Tongue (tissue), 2 donors: ENCODE data around the gene PLEKHH1. TPM values are rescaled to one million over a fixed set of nuclear protein-coding genes. Genes with fewer than 3 reads are reported as not detected.
A peak's percentile ranks its signal among the peaks of the same experiment; 100 is the strongest.
"Not testable (repeated sequence)": the region's sequence is repeated elsewhere in the genome, so short reads cannot be mapped to it uniquely, and the experiment has no call there.

Experiments used
- DNase-seq: peaks from one replicate; pipeline ENCODE4 v3.0.0-alpha.2; 2015
- total RNA-seq: library from RNA; depleted of rRNA; stranded (reverse); fragments of >200 nt; gene quantifications from one replicate; pipeline ENCODE4 v1.2.3, GENCODE V29; 2014

PLEKHH1 gene
- total RNA-seq, 1 donor from 2014 or later: 4.3 TPM

DNA sequence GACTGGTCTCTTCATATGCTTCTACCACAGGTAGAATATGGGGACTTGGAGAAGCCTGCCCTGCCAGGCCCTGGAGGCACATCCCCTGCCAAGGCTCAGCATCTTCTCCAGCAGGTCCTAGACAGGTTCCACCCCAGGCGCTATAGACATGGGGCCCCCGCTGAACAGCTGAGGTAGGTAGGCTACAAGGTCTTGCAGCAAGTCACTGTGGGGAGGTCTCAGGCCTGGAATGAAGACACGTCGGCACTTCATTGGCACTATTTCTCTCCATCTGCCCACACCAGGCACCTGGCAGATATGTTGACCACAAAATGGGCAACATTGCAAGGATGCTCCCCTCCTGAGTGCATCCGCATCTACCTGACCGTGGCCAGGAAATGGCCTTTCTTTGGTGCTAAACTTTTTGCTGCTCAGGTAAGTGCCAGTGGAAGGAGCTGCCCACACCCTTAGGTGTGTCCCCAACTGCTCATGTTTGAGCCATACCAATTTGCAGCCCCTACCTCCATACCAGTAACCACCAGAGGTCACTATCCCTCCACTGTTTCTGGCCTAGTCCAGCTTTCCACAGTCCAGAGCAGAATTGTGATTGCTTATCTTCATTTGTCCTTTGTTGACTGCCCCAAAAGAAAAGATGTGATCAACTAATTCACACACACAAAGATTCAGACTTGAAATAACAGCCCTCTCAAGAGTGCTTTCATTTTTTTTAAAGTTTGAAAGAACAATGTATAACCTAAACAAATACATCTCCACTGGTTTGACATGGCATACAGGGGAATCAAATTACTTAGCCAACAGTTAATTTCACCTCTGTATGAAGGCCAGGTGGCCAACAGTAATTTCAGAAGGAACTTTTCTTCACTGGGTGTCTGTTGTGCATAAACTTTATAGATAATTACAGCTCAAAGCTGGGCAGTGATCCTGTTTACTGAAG is 50.9 kb downstream of the PLEKHH1 start:
- peak; percentile 65 for DNase-seq

DNA sequence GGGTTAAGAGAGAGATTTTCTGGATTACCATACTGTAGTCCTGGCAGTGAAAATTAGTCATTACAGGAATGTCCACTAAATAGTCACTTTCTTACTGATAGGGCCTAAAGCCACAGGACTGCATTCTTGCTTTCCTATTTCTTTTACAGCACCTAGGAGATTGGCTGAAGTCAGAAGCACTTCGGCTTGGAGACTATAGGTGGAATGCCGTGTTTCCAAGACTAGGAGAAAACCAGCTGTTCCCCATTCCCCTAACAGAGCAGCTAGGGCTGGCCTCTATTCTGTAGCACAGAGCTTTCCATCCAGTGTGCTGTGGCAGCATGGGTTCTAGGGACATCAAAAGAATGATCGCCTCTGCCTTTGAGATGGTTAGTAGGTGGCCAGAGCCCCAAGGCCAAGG is 51.9 kb downstream of the PLEKHH1 start:
- DNase-seq: no peak

DNA sequence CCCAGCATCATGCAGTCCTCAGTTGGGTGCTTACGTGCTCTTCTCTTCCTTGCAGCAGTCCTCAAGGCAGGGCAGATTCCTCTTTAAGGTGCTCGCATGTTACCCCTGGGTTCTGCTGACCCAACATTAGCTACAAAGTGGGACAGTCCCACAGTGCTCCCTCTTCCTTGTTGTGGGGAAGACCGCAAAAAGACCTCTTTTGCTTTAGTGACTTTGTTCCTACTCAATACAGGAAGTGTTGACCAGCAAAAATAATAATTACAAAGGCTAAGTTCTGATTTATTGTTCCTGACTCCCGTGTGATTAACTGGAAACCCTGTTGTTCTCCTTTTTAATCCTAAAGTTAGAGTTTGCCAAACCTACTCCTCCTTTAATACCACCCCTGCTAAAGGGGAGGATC is 53.3 kb downstream of the PLEKHH1 start:
- DNase-seq: no peak

DNA sequence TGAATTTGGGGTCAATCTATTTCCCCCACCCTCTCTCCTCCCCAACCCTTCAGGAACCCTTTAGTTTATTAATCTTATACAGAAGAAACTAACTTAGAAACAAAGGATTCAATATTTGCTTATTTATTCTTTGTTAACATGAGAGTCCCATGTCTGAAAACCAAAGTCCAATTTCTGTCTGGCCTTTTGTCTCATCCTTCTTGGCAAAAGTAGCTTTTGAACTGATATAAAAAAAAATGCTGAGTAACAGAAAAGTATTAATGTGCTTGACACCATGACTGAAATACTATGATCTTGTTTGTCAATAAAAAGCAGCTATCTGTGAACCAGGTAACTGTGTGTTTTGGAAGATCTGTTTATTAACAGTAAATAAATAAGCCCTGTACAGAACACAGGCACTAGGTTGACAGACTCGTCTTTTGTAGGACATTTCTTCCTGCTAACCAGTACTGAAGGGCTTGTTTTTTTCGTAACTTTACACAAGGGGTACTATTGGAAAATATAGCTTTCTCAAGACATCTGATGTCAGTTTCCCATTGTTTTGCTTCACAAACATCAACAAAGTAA is 56.2 kb downstream of the PLEKHH1 start:
- DNase-seq: no peak

DNA sequence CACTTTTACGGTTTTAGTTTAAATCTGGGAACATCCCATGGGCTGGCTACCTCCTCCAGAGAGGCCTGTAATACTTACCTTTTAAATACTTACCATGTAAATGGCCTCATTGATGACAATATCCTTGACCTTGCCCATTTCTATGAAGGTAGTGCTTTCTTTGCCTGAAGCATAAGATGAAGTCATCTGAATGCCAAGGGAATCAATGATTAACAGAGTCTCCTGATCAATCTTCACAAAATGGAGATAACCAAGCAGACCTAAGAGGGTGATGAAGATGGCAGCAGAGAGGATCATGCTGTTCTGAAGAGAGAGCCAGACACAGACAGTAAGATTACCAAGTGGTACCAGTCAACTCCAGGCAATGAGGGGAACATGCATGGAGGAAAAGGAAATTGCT is 60.6 kb downstream of the PLEKHH1 start:
- not testable (repeated sequence) for DNase-seq

DNA sequence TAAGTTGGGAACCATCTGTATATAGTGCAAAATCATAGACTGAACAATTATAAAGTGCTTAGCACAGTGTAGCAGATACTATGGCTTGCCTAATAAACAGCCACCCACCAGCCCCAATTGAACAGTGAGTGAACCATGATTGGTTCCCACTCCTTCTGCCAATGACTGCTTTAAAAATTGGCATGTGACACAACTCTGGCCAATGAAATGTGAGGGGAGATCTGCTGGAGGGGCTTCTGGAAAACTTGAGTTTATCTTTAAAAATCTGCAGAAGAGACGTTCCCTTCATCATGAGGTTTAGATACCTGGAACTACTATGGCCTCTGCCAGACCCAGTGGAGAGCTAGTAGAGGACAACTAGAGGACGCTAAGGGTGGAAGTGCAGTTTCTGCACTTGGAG is 62.3 kb downstream of the PLEKHH1 start:
- no peak for DNase-seq

DNA sequence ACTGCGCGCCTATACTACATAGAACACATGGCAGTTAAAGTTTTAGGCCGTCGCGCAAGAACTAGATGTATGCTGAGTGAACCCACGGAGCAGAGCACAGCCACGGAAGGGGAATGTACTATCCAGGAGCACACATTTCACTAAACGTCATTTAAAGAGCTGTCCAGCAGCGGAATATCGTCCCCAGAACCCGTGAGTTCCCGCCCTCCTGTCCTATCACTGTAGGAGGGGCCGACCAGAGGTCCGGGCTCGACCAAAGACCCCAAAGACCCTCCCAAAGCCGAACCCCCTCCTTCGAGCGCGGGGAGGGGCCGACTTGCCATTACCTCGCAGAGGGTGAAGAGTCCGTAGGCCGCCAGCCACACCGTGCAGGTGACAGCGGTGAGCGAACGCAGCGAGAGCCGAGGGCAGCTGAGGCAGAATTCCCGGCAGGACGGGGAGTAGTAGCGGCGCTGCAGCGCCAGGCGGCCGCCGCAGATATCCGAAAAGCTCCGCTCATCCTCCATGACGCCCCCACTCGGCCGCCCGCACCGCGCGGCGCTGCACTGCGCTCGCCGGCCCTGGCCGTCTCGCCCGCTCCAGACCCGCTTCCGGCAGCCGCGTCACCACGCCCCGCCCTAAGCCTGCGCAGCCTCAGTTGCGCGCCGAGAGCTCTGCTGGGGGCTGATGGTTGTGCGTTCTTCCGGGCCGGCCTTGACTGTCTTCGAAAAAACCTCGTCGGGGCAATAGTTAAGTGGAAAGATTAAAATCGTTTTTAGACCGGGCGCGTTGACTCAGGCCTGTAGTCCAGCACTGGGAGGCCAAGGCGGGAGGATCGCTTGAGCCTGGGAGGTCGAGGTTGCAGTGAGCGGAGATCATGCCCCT is 66.8 kb downstream of the PLEKHH1 start, which contains the start of gene PIGH:
Gene PIGH (minus strand): TSS at position 571 of the 864 bp plus-strand sequence. CDS start 65 bp downstream, at position 506.
- peak; percentile 94 for DNase-seq

DNA sequence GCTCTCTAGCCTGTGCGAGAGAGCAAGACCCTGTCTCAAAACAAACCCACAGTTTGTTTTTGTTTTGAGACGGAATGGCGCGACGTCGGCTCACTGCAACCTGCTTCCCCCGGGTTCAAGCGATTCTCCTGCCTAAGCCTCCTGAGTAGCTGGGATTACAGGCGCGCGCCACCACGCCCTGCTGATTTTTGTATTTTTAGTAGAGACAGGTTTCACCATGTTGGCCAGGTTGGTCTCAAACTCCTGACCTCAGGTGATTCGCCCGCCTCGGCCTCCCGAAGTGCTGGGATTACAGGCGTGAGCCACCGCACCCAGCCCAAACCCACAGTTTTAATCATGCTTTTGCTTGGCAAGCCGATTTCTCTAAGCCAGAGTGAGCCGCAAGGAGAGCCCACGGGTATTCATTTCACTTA is 67.5 kb downstream of the PLEKHH1 start:
- DNase-seq: not testable (repeated sequence)

DNA sequence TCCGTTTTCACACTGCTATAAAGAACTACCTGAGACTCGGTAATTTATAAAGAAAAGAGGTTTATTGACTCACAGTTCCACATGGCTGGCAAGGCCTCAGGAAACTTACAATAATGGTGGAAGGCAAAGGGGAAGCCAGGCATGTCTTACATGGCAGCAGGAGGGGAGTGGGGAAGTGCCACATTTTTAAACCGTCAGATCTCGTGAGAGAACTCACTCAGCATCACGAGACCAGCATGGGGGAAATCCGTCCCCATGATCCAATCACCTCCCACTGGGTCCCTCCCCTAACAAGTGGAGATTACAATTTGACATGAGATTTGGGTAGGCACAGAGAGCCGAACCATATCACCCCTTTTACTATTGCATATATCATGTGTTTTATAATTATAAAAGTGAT is 69.0 kb downstream of the PLEKHH1 start:
- no peak for DNase-seq

DNA sequence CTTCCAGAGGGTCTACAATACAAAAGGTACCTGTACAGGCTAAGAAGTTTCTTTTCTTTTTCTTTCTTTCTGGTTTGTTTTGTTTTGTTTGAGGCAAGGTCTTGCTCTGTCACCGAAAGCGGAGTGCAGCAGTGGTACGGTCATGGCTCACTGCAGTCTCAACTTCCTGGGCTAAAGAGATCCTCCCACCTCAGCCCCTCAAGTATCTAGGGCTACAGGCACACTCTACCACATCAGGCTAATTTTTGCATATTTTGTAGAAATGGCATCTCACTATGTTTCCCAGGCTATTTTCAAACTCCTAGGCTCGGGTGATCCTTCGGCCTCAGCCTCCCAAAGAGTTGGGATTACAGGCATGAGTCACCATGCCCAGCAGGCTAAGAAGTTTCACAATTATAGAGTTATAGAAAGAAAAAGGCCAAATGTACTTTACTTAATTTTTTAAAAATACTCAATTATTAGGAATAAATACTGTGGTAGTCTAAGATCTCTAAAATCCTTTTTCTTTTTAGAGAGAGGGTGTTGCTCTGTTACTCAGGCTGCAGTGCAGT is 70.0 kb downstream of the PLEKHH1 start:
- no peak for DNase-seq

DNA sequence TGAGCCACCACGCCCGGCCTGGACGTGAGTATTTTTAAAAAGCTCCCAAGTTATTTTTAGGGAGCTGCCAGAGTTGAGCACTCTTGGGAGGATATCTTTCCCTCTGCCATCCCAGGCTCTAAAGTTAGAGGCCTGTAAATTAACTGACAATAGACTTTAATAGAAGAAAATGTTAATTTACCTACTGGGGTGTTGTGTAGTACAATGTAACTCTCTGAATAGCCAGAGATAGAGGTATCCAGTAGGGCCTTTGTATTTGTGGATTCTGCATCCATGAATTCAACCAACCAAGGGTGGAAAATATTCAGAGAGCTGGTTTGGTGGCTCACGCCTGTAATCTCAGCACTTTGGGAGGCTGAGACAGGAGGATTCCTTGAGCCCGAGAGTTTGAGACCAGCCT is 74.6 kb downstream of the PLEKHH1 start:
- no peak for DNase-seq

DNA sequence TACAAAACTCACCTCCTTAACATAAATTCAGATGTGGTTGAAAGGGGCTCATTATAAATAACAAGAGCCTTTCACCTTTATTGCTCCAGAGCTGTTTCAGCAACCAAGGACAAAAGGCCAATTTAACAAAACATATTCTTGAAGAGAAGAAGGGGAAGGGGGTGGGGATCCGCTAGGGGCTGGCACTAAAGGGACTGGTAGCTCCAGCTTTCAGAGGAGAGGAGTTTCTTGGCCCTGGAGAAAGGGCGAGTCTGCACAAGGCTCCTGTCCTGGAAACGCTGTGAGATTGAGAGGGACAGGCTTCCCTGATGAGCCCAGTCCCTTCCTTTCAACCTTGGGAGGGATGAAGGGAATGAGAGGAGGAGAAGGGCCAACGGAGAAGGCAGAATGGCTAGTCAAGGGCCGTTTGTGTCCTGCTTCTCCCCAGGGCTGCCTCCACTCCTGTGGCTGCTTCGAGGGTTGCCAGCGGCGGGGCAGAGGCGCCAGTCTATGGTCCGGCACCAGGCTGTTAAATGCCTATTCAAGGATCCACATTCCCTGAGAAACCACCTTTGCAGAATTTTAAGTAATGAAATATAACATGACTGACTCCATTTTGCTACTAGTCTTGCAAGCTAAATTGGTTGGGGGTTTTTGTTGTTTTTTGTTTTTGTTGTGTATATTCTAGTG is 76.7 kb downstream of the PLEKHH1 start:
- DNase-seq: no peak

DNA sequence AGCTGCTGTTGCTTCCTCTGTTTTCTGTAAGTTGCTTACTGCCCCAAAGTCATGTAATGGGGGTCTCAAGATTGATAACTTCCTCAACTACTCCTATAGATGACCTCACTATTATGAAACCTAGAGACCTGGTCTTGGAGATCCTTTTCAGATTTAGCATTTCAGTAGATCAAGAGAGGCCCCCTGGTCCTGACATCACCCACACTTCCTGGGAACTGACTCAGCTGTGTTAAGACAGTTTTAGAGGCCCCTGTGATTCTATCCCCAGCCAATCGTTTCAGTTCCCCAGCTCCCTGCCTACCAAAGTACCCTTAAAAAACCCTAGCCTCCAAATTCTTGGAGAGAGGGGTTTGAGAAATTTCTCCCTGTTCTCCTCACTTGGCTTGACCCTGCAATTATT is 77.4 kb downstream of the PLEKHH1 start:
- no peak for DNase-seq

DNA sequence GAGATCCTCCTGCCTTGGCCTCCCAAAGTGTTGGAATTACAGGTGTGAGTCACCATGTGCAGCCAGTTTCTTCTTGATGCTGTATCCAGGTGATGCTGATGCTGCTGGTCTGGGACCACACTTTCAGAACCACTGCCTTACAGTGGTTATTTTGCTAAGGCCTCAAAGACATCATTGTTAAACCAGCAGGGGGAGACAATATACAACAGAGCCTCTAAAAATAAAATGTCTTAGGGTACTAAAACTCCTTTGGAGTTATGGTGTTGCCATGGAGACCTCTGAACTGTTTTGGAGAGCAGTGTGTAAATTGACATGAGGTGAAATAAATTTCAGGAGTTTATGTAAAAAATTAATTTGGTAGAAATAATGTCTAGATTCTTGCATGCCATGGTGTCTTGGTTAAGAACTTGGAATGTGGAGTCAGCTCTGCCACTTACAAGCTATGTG is 85.5 kb downstream of the PLEKHH1 start:
- peak; percentile 80 for DNase-seq

DNA sequence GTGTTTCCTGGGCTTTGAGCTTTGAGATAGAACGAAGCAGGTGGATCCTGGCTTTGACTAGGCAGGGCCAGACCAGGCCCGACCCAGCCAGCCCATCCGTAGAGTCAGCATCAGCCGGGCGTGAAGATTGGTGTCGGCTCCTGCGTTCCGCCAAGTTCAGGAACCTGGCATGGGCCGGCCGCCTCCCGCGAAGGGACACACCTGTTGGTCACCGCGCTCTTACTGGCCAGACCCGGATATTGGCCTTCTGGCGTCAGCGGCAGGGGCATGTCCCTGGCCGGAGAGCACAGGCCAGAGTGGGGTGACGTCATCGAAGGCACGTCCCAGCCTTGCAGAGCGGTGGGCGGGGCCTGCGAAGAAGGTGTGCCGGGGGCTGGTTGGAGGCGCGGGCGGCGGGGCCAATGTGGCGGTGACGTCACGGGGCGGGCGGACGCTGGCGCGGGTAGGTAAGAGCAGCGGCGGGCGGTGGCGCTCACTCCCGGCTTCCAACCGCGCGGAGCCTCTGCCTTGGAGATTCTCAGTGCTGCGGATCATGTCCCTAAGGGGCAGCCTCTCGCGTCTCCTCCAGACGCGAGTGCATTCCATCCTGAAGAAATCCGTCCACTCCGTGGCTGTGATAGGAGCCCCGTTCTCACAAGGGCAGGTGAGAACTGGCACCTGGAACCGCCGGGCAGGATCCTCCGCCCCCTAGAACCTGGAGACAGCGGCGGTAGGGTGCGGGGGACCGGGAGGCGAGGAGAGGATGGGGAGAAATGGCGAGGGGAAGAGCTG is 86.5 kb downstream of the PLEKHH1 start, which contains the start of gene ARG2:
Gene ARG2 (plus strand): TSS at position 475 of the 771 bp plus-strand sequence. CDS start 58 bp downstream, at position 533.
- peak; percentile 94 for DNase-seq

DNA sequence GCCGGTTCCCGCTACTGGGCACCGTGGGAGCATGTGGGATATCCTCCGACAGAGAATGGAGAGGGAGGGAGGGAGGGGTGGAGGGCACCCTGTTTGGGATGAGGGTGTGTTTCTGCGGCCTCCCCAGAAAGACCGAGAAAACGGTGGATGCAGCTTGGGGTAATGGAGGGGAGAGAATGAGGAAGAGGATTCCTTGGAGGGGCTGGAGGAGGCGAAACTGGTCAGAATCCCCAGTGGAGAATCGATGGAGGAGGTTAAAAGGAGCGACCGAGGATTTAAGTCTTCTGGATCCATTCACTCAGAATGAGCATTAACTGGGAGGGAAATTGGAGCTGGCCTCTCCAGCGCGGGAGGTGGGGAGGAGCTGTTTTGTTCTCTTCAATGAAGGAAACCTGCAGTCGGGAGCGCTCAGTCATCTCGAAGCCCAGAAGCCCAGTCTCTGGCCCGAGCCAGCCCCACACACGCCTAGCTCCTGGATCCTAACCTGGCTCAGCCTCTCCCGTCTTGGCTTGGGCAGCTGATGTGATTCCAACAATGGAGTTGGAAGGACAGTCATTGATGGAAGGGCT is 87.2 kb downstream of the PLEKHH1 start:
- DNase-seq: peak; percentile 27

DNA sequence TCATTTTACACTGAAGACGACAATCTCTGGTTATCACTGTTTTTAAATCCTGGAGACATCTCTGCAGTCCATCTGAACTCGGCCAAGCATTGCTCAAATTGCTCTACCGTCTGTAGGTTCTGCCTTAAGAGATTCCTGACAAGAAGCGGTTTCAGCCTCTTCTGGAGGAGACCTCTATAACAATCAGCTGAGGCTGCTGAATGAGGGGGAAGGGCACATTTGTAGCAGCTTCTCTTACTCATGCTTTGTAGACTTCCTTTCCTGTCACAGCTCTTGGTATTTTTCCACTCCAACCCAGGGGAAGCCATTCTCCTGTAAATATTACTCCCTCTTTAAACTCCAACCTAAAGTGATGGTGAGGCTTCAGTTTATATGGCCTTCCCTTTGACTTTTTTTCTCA is 89.6 kb downstream of the PLEKHH1 start:
- DNase-seq: no peak

DNA sequence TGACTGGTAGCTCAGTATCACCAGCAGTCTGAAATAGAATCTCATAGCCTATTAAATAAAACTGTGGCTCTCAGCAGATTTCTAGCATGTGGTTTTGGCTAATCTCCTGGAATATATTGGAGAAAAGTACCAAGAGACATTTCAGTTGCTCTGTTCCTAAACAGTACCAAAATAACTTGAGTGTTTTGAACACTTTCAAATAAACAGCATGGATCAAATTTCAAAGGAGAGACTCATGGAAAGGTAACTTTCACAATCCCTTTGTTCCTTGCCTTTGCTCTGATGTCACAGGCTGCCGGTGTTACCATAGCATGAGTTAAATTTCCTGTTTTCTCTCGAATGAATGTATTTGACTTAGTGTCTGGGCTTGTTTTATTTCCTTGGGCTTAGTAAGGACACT is 90.0 kb downstream of the PLEKHH1 start:
- DNase-seq: no peak

DNA sequence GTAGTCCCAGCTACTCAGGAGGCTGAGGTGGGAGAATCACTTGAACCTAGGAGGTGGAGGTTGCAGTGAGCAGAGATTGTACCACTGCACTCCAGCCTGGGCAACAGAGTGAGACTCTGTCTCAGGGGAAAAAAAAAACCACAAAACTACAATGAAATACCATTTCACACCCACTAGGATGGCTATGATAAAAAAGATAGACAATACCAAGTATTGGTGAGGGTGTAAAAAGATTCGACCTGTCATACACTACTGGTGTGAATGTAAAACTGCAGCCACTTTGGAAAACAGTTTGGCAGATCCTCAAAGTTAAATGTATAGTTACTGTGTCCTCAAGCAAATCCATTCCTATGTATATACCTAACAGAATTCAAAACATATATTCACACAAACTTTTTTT is 93.0 kb downstream of the PLEKHH1 start:
- not testable (repeated sequence) for DNase-seq

DNA sequence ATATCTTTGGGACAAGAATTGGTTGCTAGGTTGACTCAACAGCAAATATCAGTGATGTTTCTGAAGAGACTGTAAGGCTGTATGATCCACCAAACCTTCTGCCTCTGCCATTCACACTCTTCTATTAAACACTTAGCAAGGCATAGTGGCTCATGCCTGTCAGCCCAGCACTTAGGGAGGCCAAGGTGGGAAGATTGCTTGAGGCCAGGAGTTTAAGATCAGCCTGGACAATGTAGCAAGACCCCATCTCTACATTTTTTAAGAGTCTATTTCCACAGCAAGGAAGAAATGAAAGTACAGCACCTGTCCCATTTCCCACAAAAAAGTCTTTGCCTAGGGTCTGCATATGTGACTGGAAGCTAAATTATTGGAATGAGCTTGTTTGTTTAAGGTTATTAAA is 94.4 kb downstream of the PLEKHH1 start:
- no peak for DNase-seq
